Measurements from ENCODE around the gene FBXW2. TPM values are rescaled to one million over a fixed set of nuclear protein-coding genes. Genes with fewer than 3 reads are reported as not detected.

The FBXW2 gene
- total RNA-seq, 1 experiment from 2014 or later, result 68.5 TPM

GRCh38 chr9:120839146-120839545 is 45.9 kb upstream of the FBXW2 start:
- H3K4me3 ChIP-seq (ENCODE audit: low read depth, low read length, poor library complexity, severe bottlenecking), result no peak overlapping the region
- no peaks in the 10 kb centered on the region for H3K9me3 ChIP-seq (ENCODE audit: low read depth, low read length, poor library complexity, severe bottlenecking)
- H3K36me3 ChIP-seq (ENCODE audit: insufficient read depth, low read length, poor library complexity, severe bottlenecking), result peaks cover 17% of the 10 kb centered on the region
- intact Hi-C loops (cut with micrococcal nuclease; ENCODE audit: unreplicated experiment), result no loop called here
- no TSS peak for BruUV-seq (replicated peaks)
- TF ChIP-seq CTCF (conservative IDR thresholded peaks at IDR 0.05; ENCODE audit: low read depth, low read length), result no peak
- no peak for TF ChIP-seq EZH2 (IDR thresholded peaks at IDR 0.05; ENCODE audit: borderline replicate concordance, low read depth, low read length, poor library complexity, severe bottlenecking)
- POLR2A ChIA-PET (ENCODE audit: low non-redundant PET), result no interaction called here
- no peak for DNase-seq (ENCODE audit: low spot score)
- CTCF ChIA-PET, result no interaction called here
- no peaks in the 10 kb centered on the region for H3K27me3 ChIP-seq (replicated peaks; ENCODE audit: insufficient read depth, low read depth, low read length, poor library complexity)
- peaks cover 6% of the 10 kb centered on the region for H3K4me1 ChIP-seq (ENCODE audit: insufficient read depth, low read length, poor library complexity, severe bottlenecking)
- H3K27ac ChIP-seq (ENCODE audit: low read depth, low read length, poor library complexity, severe bottlenecking), result peak overlapping the region; percentile 43

GRCh38 chr9:120837921-120838320 is 44.7 kb upstream of the FBXW2 start:
- Histone ChIP-seq H3K9me3 (ENCODE audit: low read depth, low read length, poor library complexity, severe bottlenecking) (no peaks in the 10 kb centered on the region), H3K27me3 (replicated peaks; ENCODE audit: insufficient read depth, low read depth, low read length, poor library complexity) (no peaks in the 10 kb centered on the region), H3K36me3 (ENCODE audit: insufficient read depth, low read length, poor library complexity, severe bottlenecking) (peaks cover 24% of the 10 kb centered on the region), H3K4me1 (ENCODE audit: insufficient read depth, low read length, poor library complexity, severe bottlenecking) (peaks cover 6% of the 10 kb centered on the region), H3K27ac (ENCODE audit: low read depth, low read length, poor library complexity, severe bottlenecking) (no peak overlapping the region), H3K4me3 (ENCODE audit: low read depth, low read length, poor library complexity, severe bottlenecking) (no peak overlapping the region)
- no peak for DNase-seq (ENCODE audit: low spot score)
- BruUV-seq (replicated peaks), result no TSS peak
- intact Hi-C loops (cut with micrococcal nuclease; ENCODE audit: unreplicated experiment), result no loop called here
- CTCF ChIA-PET, result no interaction called here
- TF ChIP-seq EZH2 (IDR thresholded peaks at IDR 0.05; ENCODE audit: borderline replicate concordance, low read depth, low read length, poor library complexity, severe bottlenecking) (no peak), CTCF (conservative IDR thresholded peaks at IDR 0.05; ENCODE audit: low read depth, low read length) (no peak)
- POLR2A ChIA-PET (ENCODE audit: low non-redundant PET), result no interaction called here

GRCh38 chr9:120833325-120833724 is 40.1 kb upstream of the FBXW2 start:
- CTCF ChIA-PET, result no interaction called here
- no peak overlapping the region for H3K4me3 ChIP-seq (ENCODE audit: low read depth, low read length, poor library complexity, severe bottlenecking)
- H3K27me3 ChIP-seq (replicated peaks; ENCODE audit: insufficient read depth, low read depth, low read length, poor library complexity), result no peaks in the 10 kb centered on the region
- no peak overlapping the region for H3K27ac ChIP-seq (ENCODE audit: low read depth, low read length, poor library complexity, severe bottlenecking)
- no TSS peak for BruUV-seq (replicated peaks)
- POLR2A ChIA-PET (ENCODE audit: low non-redundant PET), result no interaction called here
- intact Hi-C loops (cut with micrococcal nuclease; ENCODE audit: unreplicated experiment), result no loop called here
- no peaks in the 10 kb centered on the region for H3K4me1 ChIP-seq (ENCODE audit: insufficient read depth, low read length, poor library complexity, severe bottlenecking)
- TF ChIP-seq CTCF (conservative IDR thresholded peaks at IDR 0.05; ENCODE audit: low read depth, low read length) (no peak), EZH2 (IDR thresholded peaks at IDR 0.05; ENCODE audit: borderline replicate concordance, low read depth, low read length, poor library complexity, severe bottlenecking) (no peak)
- H3K9me3 ChIP-seq (ENCODE audit: low read depth, low read length, poor library complexity, severe bottlenecking), result no peaks in the 10 kb centered on the region
- no peak for DNase-seq (ENCODE audit: low spot score)
- peaks cover 64% of the 10 kb centered on the region for H3K36me3 ChIP-seq (ENCODE audit: insufficient read depth, low read length, poor library complexity, severe bottlenecking)
